Common myeloid progenitor, CD34-positive (primary cell): ENCODE results near the gene RPL36A.

Experiments
- CTCF ChIA-PET: fragments of 350-600 bp; sonication (Branson Sonifier 250); formaldehyde crosslinking; loops from one replicate; lab custom pipeline; 2021; ENCODE audit warnings: antibody characterized with exemption; lab: Charles Lee
- POLR2A ChIA-PET: fragments of 350-600 bp; sonication (Branson Sonifier 250); formaldehyde crosslinking; loops from one replicate; lab custom pipeline; 2021; ENCODE audit warnings: antibody characterized with exemption; lab: Charles Lee
- DNase-seq, 3 donors: peaks; one replicate each; pipeline versions ENCODE4 v3.0.0 to v3.0.0-alpha.2; 2013
- H3K27ac ChIP-seq, 2 experiments: 1 replicate in 1 of 2; 2 replicates in 1 of 2; pipeline ENCODE4 v1.7.0; 2013; ENCODE audit warnings: inconsistent platforms in 2 of 2, low read length in 2 of 2, mild to moderate bottlenecking in 2 of 2, low read depth in 1 of 2, moderate library complexity in 1 of 2; ENCODE audit not compliant: severe bottlenecking in 2 of 2, insufficient read depth in 1 of 2, poor library complexity in 1 of 2
- H3K27me3 ChIP-seq, 5 experiments: replicated peaks in 2 of 5; 1 replicate in 3 of 5; 2 replicates in 2 of 5; pipeline versions ENCODE4 v1.6.1 to v1.7.0; 2013; ENCODE audit warnings: low read length in 4 of 5, mild to moderate bottlenecking in 2 of 5, moderate library complexity in 2 of 5, inconsistent platforms in 1 of 5; ENCODE audit not compliant: insufficient read depth in 5 of 5, control insufficient read depth in 4 of 5
- H3K36me3 ChIP-seq, 4 experiments: 1 replicate in 2 of 4; 2 replicates in 2 of 4; pipeline versions ENCODE4 v1.6.1 to v1.7.0; 2013; ENCODE audit warnings: low read length in 3 of 4, control low read depth in 1 of 4, mild to moderate bottlenecking in 1 of 4; ENCODE audit not compliant: control insufficient read depth in 4 of 4, insufficient read depth in 4 of 4
- H3K4me1 ChIP-seq, 4 experiments: 1 replicate in 3 of 4; 2 replicates in 1 of 4; pipeline versions ENCODE4 v1.6.1 to v1.7.1; 2013; ENCODE audit warnings: low read length in 3 of 4, mild to moderate bottlenecking in 3 of 4, control low read depth in 1 of 4, inconsistent platforms in 1 of 4, moderate library complexity in 1 of 4; ENCODE audit not compliant: control insufficient read depth in 4 of 4, insufficient read depth in 4 of 4; ENCODE audit errors: control extremely low read depth in 1 of 4
- H3K4me3 ChIP-seq, 7 experiments: 1 replicate in 4 of 7; 2 replicates in 3 of 7; pipeline versions ENCODE4 v1.5.1 to v1.7.0; 2013; ENCODE audit warnings: mild to moderate bottlenecking in 7 of 7, low read length in 6 of 7, moderate library complexity in 6 of 7, inconsistent platforms in 2 of 7, low read depth in 2 of 7, control low read depth in 1 of 7; ENCODE audit not compliant: insufficient read depth in 4 of 7, control insufficient read depth in 1 of 7; ENCODE audit errors: extremely low read depth in 1 of 7
- H3K9me3 ChIP-seq, 5 experiments: 1 replicate in 4 of 5; 2 replicates in 1 of 5; pipeline versions ENCODE4 v1.6.1 to v1.7.1; 2013; ENCODE audit warnings: low read length in 4 of 5, mild to moderate bottlenecking in 2 of 5, inconsistent platforms in 1 of 5, low read depth in 1 of 5, moderate library complexity in 1 of 5; ENCODE audit not compliant: control insufficient read depth in 4 of 5, insufficient read depth in 2 of 5; ENCODE audit errors: control extremely low read depth in 1 of 5
- WGBS: methylation state at CpG from one replicate; pipeline ENCODE4 v1.1.5; 2013; ENCODE audit not compliant: insufficient coverage; 5-methylcytosine and 5-hydroxymethylcytosine counted together

Gene RPL36A

GRCh38 chrX:101415180-101416145, 24.7 kb downstream of the RPL36A start:
- Histone ChIP-seq H3K36me3 (peaks cover 0 to 14% (median 4%) of the 10 kb centered on the region in 4 experiments), H3K4me1 (peaks cover 0 to 19% (median 7%) of the 10 kb centered on the region in 4 experiments), H3K27me3 (peaks cover 0 to 13% (median 0%) of the 10 kb centered on the region in 5 experiments), H3K27ac (no peak overlapping the region), H3K4me3 (no peak overlapping the region), H3K9me3 (no peaks in the 10 kb centered on the region)
- 67% methylated on average over 9 of the region's 12 CpGs for WGBS
- ChIA-PET POLR2A (interaction anchor here (0.7 kb wide), 1 partner anchor 323 kb away, joined by 3 read pairs; no protein-coding TSS in a partner anchor), CTCF (interaction anchor here (0.7 to 2.8 kb wide), 5 partner anchors 74 to 388 kb away, joined by 3 to 18 read pairs (median 4); no protein-coding TSS in a partner anchor)
- DNase-seq, result peak; percentile 75 to 89 (median 84)

- peaks cover 0 to 14% (median 3%) of the 10 kb centered on the region in 4 experiments for H3K36me3 ChIP-seq
- peaks cover 0 to 13% (median 0%) of the 10 kb centered on the region in 5 experiments for H3K27me3 ChIP-seq
- H3K4me3 ChIP-seq, result no peak overlapping the region
- H3K4me1 ChIP-seq, result peaks cover 0 to 14% (median 4%) of the 10 kb centered on the region in 4 experiments
- H3K27ac ChIP-seq, result no peak overlapping the region
- no peaks in the 10 kb centered on the region for H3K9me3 ChIP-seq
- ChIA-PET POLR2A (interaction anchor here (0.7 kb wide), 1 partner anchor 325 kb away, joined by 3 read pairs; no protein-coding TSS in a partner anchor), CTCF (interaction anchor here (1.1 to 2.8 kb wide), 2 partner anchors 14 to 178 kb away, joined by 5 to 18 read pairs; no protein-coding TSS in a partner anchor)
- 90% methylated on average over 7 of the region's 7 CpGs for WGBS
- DNase-seq, result no peak
These were observed 25.9 kb downstream of the RPL36A start for GRCh38 chrX:101416691-101417090.

GRCh38 chrX:101417190-101417589, 26.4 kb downstream of the RPL36A start:
- ChIA-PET CTCF (interaction anchor here (1.1 to 2.8 kb wide), 2 partner anchors 14 to 178 kb away, joined by 5 to 18 read pairs; no protein-coding TSS in a partner anchor), POLR2A (interaction anchor here (1.8 kb wide), 1 partner anchor 10 kb away, joined by 7 read pairs; the partner anchor contains the start of genes GLA and HNRNPH2)
- peaks cover 0 to 13% (median 0%) of the 10 kb centered on the region in 5 experiments for H3K27me3 ChIP-seq
- no peak overlapping the region for H3K4me3 ChIP-seq
- no peaks in the 10 kb centered on the region for H3K9me3 ChIP-seq
- H3K27ac ChIP-seq, result no peak overlapping the region
- 65% methylated on average over 2 of the region's 4 CpGs for whole genome bisulfite sequencing
- H3K4me1 ChIP-seq, result peaks cover 0 to 14% (median 4%) of the 10 kb centered on the region in 4 experiments
- H3K36me3 ChIP-seq, result peaks cover 0 to 9% (median 3%) of the 10 kb centered on the region in 4 experiments
- no peak for DNase-seq

GRCh38 chrX:101417981-101418841, 27.4 kb downstream of the RPL36A start:
- peaks cover 0 to 13% (median 0%) of the 10 kb centered on the region in 5 experiments for H3K27me3 ChIP-seq
- WGBS, result 27% methylated on average over 41 of the region's 56 CpGs
- peaks cover 0 to 14% (median 4%) of the 10 kb centered on the region in 4 experiments for H3K4me1 ChIP-seq
- DNase-seq, result peak in 2 of 3 donors; percentile 32 to 38
- CTCF ChIA-PET, result no interaction called here
- peak overlapping the region; percentile 39 to 81 (median 61) for H3K4me3 ChIP-seq
- peak overlapping the region; percentile 50 to 81 for H3K27ac ChIP-seq
- H3K36me3 ChIP-seq, result no peaks in the 10 kb centered on the region
- POLR2A ChIA-PET, result interaction anchor here (0.6 to 1.8 kb wide), 3 partner anchors 11 to 321 kb away, joined by 3 to 7 read pairs (median 4); partner anchors contain the start of genes GLA, HNRNPH2 and RPL36A
- no peaks in the 10 kb centered on the region for H3K9me3 ChIP-seq

GRCh38 chrX:101419489-101419888, 28.7 kb downstream of the RPL36A start:
- DNase-seq, result no peak
- peaks cover 0 to 2% (median 0%) of the 10 kb centered on the region in 4 experiments for H3K36me3 ChIP-seq
- H3K4me3 ChIP-seq, result no peak overlapping the region
- whole genome bisulfite sequencing, result 77% methylated on average over 2 of the region's 2 CpGs
- peaks cover 0 to 13% (median 0%) of the 10 kb centered on the region in 5 experiments for H3K27me3 ChIP-seq
- ChIA-PET CTCF (no interaction called here), POLR2A (interaction anchor here (0.6 kb wide), 1 partner anchor 146 kb away, joined by 3 read pairs; no protein-coding TSS in a partner anchor)
- H3K9me3 ChIP-seq, result no peaks in the 10 kb centered on the region
- peaks cover 0 to 14% (median 4%) of the 10 kb centered on the region in 4 experiments for H3K4me1 ChIP-seq
- H3K27ac ChIP-seq, result no peak overlapping the region

- no peaks in the 10 kb centered on the region for H3K27me3 ChIP-seq
- H3K4me1 ChIP-seq, result no peaks in the 10 kb centered on the region
- ChIA-PET CTCF (no interaction called here), POLR2A (no interaction called here)
- DNase-seq, result no peak
- no peak overlapping the region for H3K27ac ChIP-seq
- peaks cover 0 to 18% (median 5%) of the 10 kb centered on the region in 4 experiments for H3K36me3 ChIP-seq
- WGBS, result no CpG with 5 or more reads among the region's 2 CpGs
- H3K9me3 ChIP-seq, result peaks cover 0 to 7% (median 4%) of the 10 kb centered on the region in 5 experiments
- H3K4me3 ChIP-seq, result no peak overlapping the region
These were observed 37.1 kb downstream of the RPL36A start for GRCh38 chrX:101427954-101428353.
